ENCODE measurements around the gene STYXL2.

- TF ChIP-seq CTCF (IDR thresholded peaks at IDR 0.05) (no peak), EZH2 (IDR thresholded peaks at IDR 0.05; ENCODE audit: borderline replicate concordance, insufficient read depth, low read depth, low read length, poor library complexity, severe bottlenecking) (no peak)
Measured at GRCh38 chr1:167064621-167065020, 29.3 kb upstream of the STYXL2 start.

All from B cell (primary cell).